ENCODE data around the gene ZNF296.
"Not testable (repeated sequence)": the region's sequence is repeated elsewhere in the genome, so short reads cannot be mapped to it uniquely, and the experiment has no call there.

DNA sequence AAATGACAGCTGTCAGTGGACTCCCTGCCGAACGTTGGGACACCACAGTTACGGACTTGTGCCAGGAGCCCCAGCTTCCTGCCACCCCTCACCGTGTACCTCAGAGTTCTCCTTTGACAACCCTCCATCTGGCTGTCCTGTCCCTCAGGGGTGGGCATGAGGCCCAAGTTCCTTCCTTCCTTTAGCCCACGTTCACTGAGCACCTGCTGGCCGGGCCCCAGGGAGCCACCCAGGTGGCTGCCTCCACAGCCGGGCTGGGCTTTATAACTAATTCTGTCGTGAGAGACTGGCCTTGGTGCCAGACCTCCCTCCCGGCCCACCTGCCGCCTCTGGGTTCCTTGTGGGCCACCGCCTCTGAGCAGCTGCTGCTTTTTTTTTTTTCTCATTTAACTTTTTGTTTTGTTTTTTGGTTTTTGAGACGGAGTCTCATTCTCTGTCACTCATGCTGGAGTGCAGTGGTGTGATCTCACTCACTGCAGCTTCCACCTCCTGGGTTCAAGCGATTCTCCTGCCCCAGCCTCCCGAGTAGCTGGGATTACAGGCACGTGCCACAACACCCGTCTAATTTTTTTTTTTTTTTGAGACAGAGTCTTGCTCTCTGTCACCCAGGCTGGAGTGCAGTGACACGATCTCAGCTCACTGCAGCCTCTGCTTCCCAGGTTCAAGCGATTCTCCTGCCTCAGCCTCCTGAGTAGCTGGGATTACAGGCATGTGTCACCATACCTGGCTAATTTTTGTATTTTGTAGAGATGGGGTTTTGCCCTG lies 42.5 kb upstream of the ZNF296 start:
- TF ChIP-seq, protein P1, sequence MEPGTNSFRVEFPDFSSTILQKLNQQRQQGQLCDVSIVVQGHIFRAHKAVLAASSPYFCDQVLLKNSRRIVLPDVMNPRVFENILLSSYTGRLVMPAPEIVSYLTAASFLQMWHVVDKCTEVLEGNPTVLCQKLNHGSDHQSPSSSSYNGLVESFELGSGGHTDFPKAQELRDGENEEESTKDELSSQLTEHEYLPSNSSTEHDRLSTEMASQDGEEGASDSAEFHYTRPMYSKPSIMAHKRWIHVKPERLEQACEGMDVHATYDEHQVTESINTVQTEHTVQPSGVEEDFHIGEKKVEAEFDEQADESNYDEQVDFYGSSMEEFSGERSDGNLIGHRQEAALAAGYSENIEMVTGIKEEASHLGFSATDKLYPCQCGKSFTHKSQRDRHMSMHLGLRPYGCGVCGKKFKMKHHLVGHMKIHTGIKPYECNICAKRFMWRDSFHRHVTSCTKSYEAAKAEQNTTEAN (CRISPR knock-in tag; IDR thresholded peaks at IDR 0.05), result not testable (repeated sequence)
- TF ChIP-seq, protein P2, sequence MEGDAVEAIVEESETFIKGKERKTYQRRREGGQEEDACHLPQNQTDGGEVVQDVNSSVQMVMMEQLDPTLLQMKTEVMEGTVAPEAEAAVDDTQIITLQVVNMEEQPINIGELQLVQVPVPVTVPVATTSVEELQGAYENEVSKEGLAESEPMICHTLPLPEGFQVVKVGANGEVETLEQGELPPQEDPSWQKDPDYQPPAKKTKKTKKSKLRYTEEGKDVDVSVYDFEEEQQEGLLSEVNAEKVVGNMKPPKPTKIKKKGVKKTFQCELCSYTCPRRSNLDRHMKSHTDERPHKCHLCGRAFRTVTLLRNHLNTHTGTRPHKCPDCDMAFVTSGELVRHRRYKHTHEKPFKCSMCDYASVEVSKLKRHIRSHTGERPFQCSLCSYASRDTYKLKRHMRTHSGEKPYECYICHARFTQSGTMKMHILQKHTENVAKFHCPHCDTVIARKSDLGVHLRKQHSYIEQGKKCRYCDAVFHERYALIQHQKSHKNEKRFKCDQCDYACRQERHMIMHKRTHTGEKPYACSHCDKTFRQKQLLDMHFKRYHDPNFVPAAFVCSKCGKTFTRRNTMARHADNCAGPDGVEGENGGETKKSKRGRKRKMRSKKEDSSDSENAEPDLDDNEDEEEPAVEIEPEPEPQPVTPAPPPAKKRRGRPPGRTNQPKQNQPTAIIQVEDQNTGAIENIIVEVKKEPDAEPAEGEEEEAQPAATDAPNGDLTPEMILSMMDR (IDR thresholded peaks at IDR 0.05), result not testable (repeated sequence)
- TF ChIP-seq, protein P3, sequence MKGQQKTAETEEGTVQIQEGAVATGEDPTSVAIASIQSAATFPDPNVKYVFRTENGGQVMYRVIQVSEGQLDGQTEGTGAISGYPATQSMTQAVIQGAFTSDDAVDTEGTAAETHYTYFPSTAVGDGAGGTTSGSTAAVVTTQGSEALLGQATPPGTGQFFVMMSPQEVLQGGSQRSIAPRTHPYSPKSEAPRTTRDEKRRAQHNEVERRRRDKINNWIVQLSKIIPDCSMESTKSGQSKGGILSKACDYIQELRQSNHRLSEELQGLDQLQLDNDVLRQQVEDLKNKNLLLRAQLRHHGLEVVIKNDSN (CRISPR knock-in tag; IDR thresholded peaks at IDR 0.05), result not testable (repeated sequence)
- TF ChIP-seq, protein P4, sequence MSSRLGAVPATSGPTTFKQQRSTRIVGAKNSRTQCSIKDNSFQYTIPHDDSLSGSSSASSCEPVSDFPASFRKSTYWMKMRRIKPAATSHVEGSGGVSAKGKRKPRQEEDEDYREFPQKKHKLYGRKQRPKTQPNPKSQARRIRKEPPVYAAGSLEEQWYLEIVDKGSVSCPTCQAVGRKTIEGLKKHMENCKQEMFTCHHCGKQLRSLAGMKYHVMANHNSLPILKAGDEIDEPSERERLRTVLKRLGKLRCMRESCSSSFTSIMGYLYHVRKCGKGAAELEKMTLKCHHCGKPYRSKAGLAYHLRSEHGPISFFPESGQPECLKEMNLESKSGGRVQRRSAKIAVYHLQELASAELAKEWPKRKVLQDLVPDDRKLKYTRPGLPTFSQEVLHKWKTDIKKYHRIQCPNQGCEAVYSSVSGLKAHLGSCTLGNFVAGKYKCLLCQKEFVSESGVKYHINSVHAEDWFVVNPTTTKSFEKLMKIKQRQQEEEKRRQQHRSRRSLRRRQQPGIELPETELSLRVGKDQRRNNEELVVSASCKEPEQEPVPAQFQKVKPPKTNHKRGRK (CRISPR knock-in tag; IDR thresholded peaks at IDR 0.05; ENCODE audit: borderline replicate concordance), result not testable (repeated sequence)
- not testable (repeated sequence) for TF ChIP-seq NR2C2 (CRISPR knock-in tag; IDR thresholded peaks at IDR 0.05)
